Common myeloid progenitor, CD34-positive (primary cell): ENCODE measurements around the gene SPPL3.

Source experiments
- CTCF ChIA-PET: fragments of 350-600 bp; sonication (Branson Sonifier 250); formaldehyde crosslinking; loops from one replicate; lab custom pipeline; 2021; ENCODE audit warnings: antibody characterized with exemption; lab: Charles Lee
- POLR2A ChIA-PET: fragments of 350-600 bp; sonication (Branson Sonifier 250); formaldehyde crosslinking; loops from one replicate; lab custom pipeline; 2021; ENCODE audit warnings: antibody characterized with exemption; lab: Charles Lee
- DNase-seq, 3 donors: peaks; one replicate each; pipeline versions ENCODE4 v3.0.0 to v3.0.0-alpha.2; 2013
- H3K27ac ChIP-seq, 2 experiments: 1 replicate in 1 of 2; 2 replicates in 1 of 2; pipeline ENCODE4 v1.7.0; 2013; ENCODE audit warnings: inconsistent platforms in 2 of 2, low read length in 2 of 2, mild to moderate bottlenecking in 2 of 2, low read depth in 1 of 2, moderate library complexity in 1 of 2; ENCODE audit not compliant: severe bottlenecking in 2 of 2, insufficient read depth in 1 of 2, poor library complexity in 1 of 2
- H3K27me3 ChIP-seq, 5 experiments: replicated peaks in 2 of 5; 1 replicate in 3 of 5; 2 replicates in 2 of 5; pipeline versions ENCODE4 v1.6.1 to v1.7.0; 2013; ENCODE audit warnings: low read length in 4 of 5, mild to moderate bottlenecking in 2 of 5, moderate library complexity in 2 of 5, inconsistent platforms in 1 of 5; ENCODE audit not compliant: insufficient read depth in 5 of 5, control insufficient read depth in 4 of 5
- H3K36me3 ChIP-seq, 4 experiments: 1 replicate in 2 of 4; 2 replicates in 2 of 4; pipeline versions ENCODE4 v1.6.1 to v1.7.0; 2013; ENCODE audit warnings: low read length in 3 of 4, control low read depth in 1 of 4, mild to moderate bottlenecking in 1 of 4; ENCODE audit not compliant: control insufficient read depth in 4 of 4, insufficient read depth in 4 of 4
- H3K4me1 ChIP-seq, 4 experiments: 1 replicate in 3 of 4; 2 replicates in 1 of 4; pipeline versions ENCODE4 v1.6.1 to v1.7.1; 2013; ENCODE audit warnings: low read length in 3 of 4, mild to moderate bottlenecking in 3 of 4, control low read depth in 1 of 4, inconsistent platforms in 1 of 4, moderate library complexity in 1 of 4; ENCODE audit not compliant: control insufficient read depth in 4 of 4, insufficient read depth in 4 of 4; ENCODE audit errors: control extremely low read depth in 1 of 4
- H3K4me3 ChIP-seq, 7 experiments: 1 replicate in 4 of 7; 2 replicates in 3 of 7; pipeline versions ENCODE4 v1.5.1 to v1.7.0; 2013; ENCODE audit warnings: mild to moderate bottlenecking in 7 of 7, low read length in 6 of 7, moderate library complexity in 6 of 7, inconsistent platforms in 2 of 7, low read depth in 2 of 7, control low read depth in 1 of 7; ENCODE audit not compliant: insufficient read depth in 4 of 7, control insufficient read depth in 1 of 7; ENCODE audit errors: extremely low read depth in 1 of 7
- H3K9me3 ChIP-seq, 5 experiments: 1 replicate in 4 of 5; 2 replicates in 1 of 5; pipeline versions ENCODE4 v1.6.1 to v1.7.1; 2013; ENCODE audit warnings: low read length in 4 of 5, mild to moderate bottlenecking in 2 of 5, inconsistent platforms in 1 of 5, low read depth in 1 of 5, moderate library complexity in 1 of 5; ENCODE audit not compliant: control insufficient read depth in 4 of 5, insufficient read depth in 2 of 5; ENCODE audit errors: control extremely low read depth in 1 of 5
- WGBS: methylation state at CpG from one replicate; pipeline ENCODE4 v1.1.5; 2013; ENCODE audit not compliant: insufficient coverage; 5-methylcytosine and 5-hydroxymethylcytosine counted together

Gene SPPL3

GRCh38 chr12:120775862-120776552, 128.2 kb downstream of the SPPL3 start:
- no peaks in the 10 kb centered on the region for H3K27me3 ChIP-seq
- CTCF ChIA-PET: interaction anchor here (0.9 to 2.3 kb wide), 4 partner anchors 10 to 23 kb away, joined by 3 to 7 read pairs (median 4); no protein-coding TSS in a partner anchor
- no peak overlapping the region for H3K4me3 ChIP-seq
- no peaks in the 10 kb centered on the region for H3K9me3 ChIP-seq
- POLR2A ChIA-PET: no interaction called here
- no peak overlapping the region for H3K27ac ChIP-seq
- 96% methylated on average over 5 of the region's 7 CpGs for WGBS
- DNase-seq: peak in 2 of 3 donors; percentile 19 to 21
- H3K36me3 ChIP-seq: peaks cover 15 to 18% (median 16%) of the 10 kb centered on the region in 4 experiments
- H3K4me1 ChIP-seq: peaks cover 0 to 14% (median 13%) of the 10 kb centered on the region in 4 experiments

- H3K4me3 ChIP-seq: peak overlapping the region in 1 of 7 experiments; percentile 0
- H3K27me3 ChIP-seq: no peaks in the 10 kb centered on the region
- WGBS: 59% methylated on average over 6 of the region's 7 CpGs
- ChIA-PET CTCF (interaction anchor here (0.5 to 1.2 kb wide), 3 partner anchors 11 to 173 kb away, joined by 3 read pairs; no protein-coding TSS in a partner anchor), POLR2A (no interaction called here)
- H3K27ac ChIP-seq: no peak overlapping the region
- peak; percentile 38 to 89 (median 84) for DNase-seq
- peaks cover 11 to 20% (median 16%) of the 10 kb centered on the region in 4 experiments for H3K36me3 ChIP-seq
- no peaks in the 10 kb centered on the region for H3K9me3 ChIP-seq
- H3K4me1 ChIP-seq: peaks cover 0 to 14% (median 13%) of the 10 kb centered on the region in 4 experiments
These were observed 129.8 kb downstream of the SPPL3 start for GRCh38 chr12:120774169-120774916.

DNA sequence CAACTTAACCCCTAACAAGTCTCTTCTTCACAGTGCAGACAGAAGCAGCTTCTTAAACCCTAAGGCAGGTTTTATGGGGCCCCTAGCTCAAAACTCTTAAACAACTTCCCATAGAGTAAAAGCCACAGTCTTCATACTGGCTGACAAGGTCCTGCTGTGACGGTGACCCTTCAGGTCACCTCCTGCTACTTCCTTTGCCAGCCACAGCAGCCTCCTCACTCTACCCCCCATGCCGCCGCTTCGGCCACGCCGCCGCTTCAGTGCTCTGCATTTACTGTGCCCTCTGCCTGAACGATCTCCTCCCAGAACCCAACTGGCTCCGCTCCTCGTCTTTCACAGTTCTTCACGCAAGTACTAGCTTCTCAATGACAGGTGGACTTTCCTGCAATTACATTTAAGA, 133.1 kb downstream of the SPPL3 start:
- ChIA-PET POLR2A (no interaction called here), CTCF (no interaction called here)
- no peak overlapping the region for H3K27ac ChIP-seq
- no peaks in the 10 kb centered on the region for H3K27me3 ChIP-seq
- no peak for DNase-seq
- H3K9me3 ChIP-seq: no peaks in the 10 kb centered on the region
- peaks cover 0 to 14% (median 13%) of the 10 kb centered on the region in 4 experiments for H3K4me1 ChIP-seq
- 93% methylated on average over 11 of the region's 11 CpGs for WGBS
- no peak overlapping the region for H3K4me3 ChIP-seq
- H3K36me3 ChIP-seq: peaks cover 14 to 48% (median 35%) of the 10 kb centered on the region in 4 experiments

GRCh38 chr12:120767071-120768024, 136.8 kb downstream of the SPPL3 start:
- Histone ChIP-seq H3K4me1 (no peaks in the 10 kb centered on the region), H3K36me3 (peaks cover 13 to 74% (median 55%) of the 10 kb centered on the region in 4 experiments), H3K27ac (no peak overlapping the region), H3K9me3 (no peaks in the 10 kb centered on the region), H3K27me3 (no peaks in the 10 kb centered on the region), H3K4me3 (no peak overlapping the region)
- ChIA-PET POLR2A (no interaction called here), CTCF (interaction anchor here (1.1 to 2.1 kb wide), 2 partner anchors 9 to 10 kb away, joined by 3 to 8 read pairs; no protein-coding TSS in a partner anchor)
- DNase-seq: no peak
- over 99% methylated on average over 10 of the region's 11 CpGs for WGBS

GRCh38 chr12:120766566-120766965, 137.6 kb downstream of the SPPL3 start:
- ChIA-PET CTCF (interaction anchor here (1.1 kb wide), 1 partner anchor 9 kb away, joined by 3 read pairs; no protein-coding TSS in a partner anchor), POLR2A (no interaction called here)
- peaks cover 13 to 78% (median 55%) of the 10 kb centered on the region in 4 experiments for H3K36me3 ChIP-seq

GRCh38 chr12:120764816-120765215, 139.3 kb downstream of the SPPL3 start:
- WGBS: 96% methylated on average over 8 of the region's 9 CpGs
- no peak overlapping the region for H3K27ac ChIP-seq
- no peak for DNase-seq
- no peaks in the 10 kb centered on the region for H3K9me3 ChIP-seq
- CTCF ChIA-PET: interaction anchor here (0.7 to 1.1 kb wide), 3 partner anchors 41 to 139 kb away, joined by 3 read pairs; partner anchors contain the start of gene SPPL3
- H3K4me3 ChIP-seq: no peak overlapping the region
- no peaks in the 10 kb centered on the region for H3K4me1 ChIP-seq
- no peaks in the 10 kb centered on the region for H3K27me3 ChIP-seq
- POLR2A ChIA-PET: no interaction called here
- peaks cover 13 to 88% (median 59%) of the 10 kb centered on the region in 4 experiments for H3K36me3 ChIP-seq

More at GRCh38 chr12:120766566-120766965, 137.6 kb downstream of the SPPL3 start:
- no peak overlapping the region for H3K4me3 ChIP-seq
- H3K27me3 ChIP-seq: no peaks in the 10 kb centered on the region
- H3K9me3 ChIP-seq: no peaks in the 10 kb centered on the region
- no peaks in the 10 kb centered on the region for H3K4me1 ChIP-seq
- no peak overlapping the region for H3K27ac ChIP-seq
- WGBS: 100% methylated on average over 1 of the region's 5 CpGs
- DNase-seq: no peak
